GM13976 (cell line): Measurements from ENCODE around the gene ITGB1BP2.
"Not testable (repeated sequence)": the region's sequence is repeated elsewhere in the genome, so short reads cannot be mapped to it uniquely, and the experiment has no call there.

Source experiments
- DNase-seq: peaks from one replicate; pipeline ENCODE4 v3.0.0; 2012; ENCODE audit warnings: low spot score
- in situ Hi-C: fragments of 300-500 bp; cut with MboI; formaldehyde crosslinking; loops from one replicate; pipeline ENCODE4 v1.12.0; 2022; ENCODE audit warnings: low sequenced_read_pairs, mixed read lengths, inconsistent platforms; ENCODE audit not compliant: unreplicated experiment
- TF ChIP-seq, protein P1 (sequence below): IDR thresholded peaks from 2 replicates; pipeline ENCODE4 v1.5.1; 2012; ENCODE audit warnings: borderline replicate concordance, mild to moderate bottlenecking; ENCODE audit not compliant: insufficient read depth; ENCODE audit errors: extremely low read depth, missing control alignments, control extremely low read depth

The ITGB1BP2 gene

DNA sequence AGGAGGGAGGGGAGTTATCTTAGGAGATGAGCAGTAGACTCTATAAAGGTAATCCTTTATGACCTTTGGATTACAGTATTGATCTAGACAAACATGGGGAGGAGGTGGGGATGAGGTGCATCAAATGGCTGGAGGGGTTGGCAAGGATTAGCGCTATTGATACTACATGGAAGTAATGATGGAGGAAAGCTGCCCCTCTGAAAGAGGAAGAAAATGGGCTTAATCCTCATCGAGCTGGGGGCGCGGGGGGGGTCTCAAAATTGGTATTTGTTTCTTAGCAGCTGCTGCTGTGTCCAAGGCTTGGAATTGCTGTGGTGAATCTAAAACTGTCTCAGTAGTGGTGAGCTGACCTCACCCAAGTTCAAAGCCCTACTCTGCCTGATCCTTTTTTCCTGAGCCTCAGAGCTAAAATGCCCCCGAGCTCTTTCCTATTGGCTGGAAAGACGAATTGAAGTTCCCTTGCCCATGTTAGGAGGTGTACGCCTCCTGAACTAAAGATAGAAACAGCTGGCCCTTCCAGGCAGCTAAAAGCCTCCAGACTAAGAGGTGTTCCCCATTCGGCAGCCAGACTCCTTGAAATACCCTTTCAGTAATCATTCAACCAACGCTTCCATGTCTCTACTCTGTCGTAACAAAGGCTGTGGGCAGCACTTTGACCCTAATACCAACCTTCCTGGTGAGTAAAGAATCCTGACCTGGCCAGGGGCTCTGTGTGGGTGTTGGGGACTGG, at the start of gene ITGB1BP2:
ITGB1BP2 (plus strand) TSS at position 556 of the 730 bp plus-strand sequence; CDS start at position 613, 57 bp downstream.
- no peak for DNase-seq
- in situ Hi-C loops, result no loop called here
- TF ChIP-seq, protein P1, sequence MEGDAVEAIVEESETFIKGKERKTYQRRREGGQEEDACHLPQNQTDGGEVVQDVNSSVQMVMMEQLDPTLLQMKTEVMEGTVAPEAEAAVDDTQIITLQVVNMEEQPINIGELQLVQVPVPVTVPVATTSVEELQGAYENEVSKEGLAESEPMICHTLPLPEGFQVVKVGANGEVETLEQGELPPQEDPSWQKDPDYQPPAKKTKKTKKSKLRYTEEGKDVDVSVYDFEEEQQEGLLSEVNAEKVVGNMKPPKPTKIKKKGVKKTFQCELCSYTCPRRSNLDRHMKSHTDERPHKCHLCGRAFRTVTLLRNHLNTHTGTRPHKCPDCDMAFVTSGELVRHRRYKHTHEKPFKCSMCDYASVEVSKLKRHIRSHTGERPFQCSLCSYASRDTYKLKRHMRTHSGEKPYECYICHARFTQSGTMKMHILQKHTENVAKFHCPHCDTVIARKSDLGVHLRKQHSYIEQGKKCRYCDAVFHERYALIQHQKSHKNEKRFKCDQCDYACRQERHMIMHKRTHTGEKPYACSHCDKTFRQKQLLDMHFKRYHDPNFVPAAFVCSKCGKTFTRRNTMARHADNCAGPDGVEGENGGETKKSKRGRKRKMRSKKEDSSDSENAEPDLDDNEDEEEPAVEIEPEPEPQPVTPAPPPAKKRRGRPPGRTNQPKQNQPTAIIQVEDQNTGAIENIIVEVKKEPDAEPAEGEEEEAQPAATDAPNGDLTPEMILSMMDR, result no peak

DNA sequence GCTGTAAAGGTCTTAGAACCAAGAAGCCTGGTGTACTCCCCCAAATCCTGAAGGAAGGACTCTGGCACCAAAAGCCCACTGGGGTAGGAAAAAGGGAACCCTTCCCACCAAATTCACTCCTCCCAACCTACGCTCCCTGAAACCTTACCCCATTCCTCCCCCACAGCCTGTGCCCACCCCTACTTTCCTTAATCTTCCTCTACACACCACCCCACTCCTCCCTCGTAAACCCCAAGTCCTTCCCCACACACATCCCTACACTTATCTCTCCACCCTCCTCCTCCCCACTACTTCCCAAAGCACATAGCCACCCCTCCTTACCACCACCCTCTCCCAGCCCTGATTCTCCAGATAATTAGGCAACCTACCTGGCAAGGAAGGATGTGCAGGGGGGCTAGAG, 49.3 kb upstream of the ITGB1BP2 start:
- DNase-seq, result no peak
- TF ChIP-seq, protein P1, result no peak
- in situ Hi-C loops, result no loop called here

DNA sequence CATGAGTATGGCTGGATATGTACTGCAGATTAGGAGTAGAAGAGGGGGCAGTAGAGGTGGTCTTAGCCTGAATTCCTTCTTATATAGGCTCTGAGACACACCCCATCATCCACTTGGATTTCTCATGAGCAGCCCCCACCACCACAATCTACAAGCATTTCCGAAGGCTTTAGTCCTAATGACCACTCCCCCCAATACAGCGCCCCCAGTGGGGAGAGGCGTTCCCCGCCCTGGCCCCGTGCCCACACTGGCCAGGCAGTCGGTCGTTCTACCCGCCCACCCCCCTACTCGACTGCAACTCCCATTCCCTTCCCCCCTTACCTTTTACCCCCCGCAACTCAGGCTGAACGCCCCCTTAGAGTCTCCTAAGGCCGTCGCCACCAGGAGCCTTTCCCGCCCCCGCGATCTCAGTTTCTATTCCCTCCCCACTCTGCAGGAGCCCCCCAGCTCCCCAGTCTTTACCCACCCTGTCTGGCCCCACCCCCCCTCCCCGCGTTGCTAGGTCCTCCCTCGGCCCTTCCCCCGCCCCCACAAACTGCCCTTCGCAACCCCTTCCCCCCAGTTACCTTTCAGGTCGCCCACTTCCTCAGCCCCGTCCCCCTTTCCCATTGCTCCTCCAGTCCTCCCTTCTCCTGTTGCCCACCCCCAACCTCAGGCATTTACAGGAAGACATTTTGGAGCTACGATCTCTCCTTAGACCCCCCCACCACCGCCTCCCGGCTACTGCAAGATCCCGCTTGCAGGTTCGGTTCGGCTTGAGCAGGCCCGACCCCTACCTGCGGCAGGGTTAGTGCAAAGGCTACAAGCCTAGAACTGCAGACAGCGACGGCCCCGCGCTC, 48.1 kb upstream of the ITGB1BP2 start:
- peak; percentile 59 for DNase-seq
- in situ Hi-C loops, result no loop called here
- TF ChIP-seq, protein P1, result peak; percentile 43

DNA sequence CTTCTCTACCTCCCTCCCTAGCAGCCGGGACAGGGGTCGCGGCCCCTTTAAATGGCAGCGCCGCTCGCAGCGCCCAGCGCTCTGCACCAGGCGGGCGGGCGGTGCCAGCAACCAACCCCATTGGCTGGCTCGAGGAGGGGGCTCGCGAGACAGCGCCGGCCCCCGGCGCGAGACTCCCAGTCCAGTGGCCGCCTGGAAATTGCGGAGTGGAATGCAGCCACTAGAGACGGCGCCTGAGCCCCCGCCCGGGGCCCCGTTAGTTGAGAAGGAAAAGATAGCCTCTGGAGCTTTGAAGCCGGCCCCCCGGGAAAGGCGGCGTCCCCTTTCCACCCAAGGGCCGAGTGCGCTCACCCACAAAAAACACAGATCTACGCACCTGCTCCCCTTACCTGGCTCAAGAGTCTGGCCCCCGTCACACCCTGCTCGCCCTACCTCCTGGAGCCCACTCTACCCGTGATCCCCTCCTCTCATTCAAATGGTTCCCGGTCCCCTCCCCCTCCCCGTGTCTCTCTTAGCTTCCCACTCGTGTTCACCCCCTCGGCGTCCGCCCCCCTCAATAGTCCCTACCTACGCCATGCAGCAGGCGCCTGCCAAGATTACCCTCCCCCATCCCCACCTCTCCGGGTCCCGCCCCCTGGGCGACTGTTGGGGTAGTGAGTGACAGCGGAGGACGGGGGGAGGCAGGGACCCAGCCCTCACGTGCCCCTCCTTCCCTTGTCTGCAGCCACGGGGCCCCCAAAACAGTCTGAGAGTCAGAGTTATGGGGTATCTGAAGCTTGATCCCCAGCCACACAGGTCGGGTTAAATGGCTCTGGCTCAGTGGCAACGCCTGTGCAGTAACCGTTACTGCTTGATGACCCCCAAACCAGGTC, 47.2 kb upstream of the ITGB1BP2 start, which contains the start of gene ZMYM3:
ZMYM3 (minus strand) TSS at position 49 of the 872 bp plus-strand sequence. CDS start 885 bp downstream, outside the sequence.
- DNase-seq, result peak; percentile 90
- TF ChIP-seq, protein P1, result no peak
- in situ Hi-C loops, result no loop called here

DNA sequence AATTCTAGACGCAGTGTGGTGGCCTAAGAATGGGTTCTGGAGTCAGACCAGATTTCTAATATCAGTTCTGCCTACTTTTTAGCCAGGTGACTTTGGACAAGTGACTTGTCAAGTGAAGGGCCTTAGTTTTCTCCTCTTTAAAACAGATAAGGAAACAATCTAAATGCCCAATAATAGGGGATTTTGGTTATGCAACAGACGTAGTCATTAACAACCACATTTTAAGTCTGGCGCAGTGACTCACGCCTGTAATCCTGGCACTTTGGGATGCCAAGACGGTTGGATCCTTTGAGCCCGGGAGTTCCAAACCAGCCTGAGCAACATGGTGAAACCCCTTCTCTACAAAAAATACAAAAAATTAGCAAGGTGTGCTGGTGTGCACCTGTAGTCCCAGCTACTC, 45.5 kb upstream of the ITGB1BP2 start:
- DNase-seq, result no peak
- in situ Hi-C loops, result no loop called here
- TF ChIP-seq, protein P1, result no peak

DNA sequence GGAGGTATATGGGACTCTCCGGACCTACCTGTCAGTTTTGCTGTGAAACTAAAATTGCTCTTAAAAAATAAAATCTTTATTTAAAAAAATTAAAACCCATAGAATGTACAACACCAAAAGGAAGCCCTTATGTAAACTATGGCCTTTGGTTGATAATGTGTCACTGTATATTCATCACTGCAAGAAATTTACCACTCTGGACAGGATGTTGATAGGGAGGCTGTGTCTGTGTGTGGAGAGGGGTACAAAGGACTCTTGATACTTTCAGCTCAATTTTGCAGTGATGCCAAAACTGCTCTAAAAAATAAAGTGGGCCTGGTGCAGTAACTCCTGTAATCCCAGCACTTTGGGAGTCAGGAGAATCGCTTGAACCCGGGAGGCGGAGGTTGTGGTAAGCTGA, 44.7 kb upstream of the ITGB1BP2 start:
- TF ChIP-seq, protein P1, result no peak
- in situ Hi-C loops, result no loop called here
- no peak for DNase-seq

DNA sequence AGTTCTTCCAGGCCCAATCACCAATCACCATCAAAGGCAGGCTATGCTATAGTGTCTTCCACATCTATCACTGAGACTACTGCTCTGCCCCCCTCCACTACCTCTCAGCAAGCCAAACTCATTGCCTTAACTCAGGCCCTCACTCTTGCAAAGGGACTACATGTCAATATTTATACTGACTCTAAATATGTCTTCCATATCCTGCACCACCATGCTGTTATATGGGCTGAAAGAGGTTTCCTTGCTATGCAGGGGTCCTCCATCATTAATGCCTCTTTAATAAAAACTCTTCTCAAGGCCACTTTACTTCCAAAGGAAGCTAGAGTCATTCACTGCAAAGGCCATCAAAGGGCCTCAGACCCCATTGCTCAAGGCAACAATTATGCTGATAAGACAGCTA, 32.9 kb upstream of the ITGB1BP2 start:
- DNase-seq, in situ Hi-C loops: not testable (repeated sequence)
